Osteoblast (primary cell): ENCODE results near the gene TNFRSF25. TPM values are rescaled to one million over a fixed set of nuclear protein-coding genes. Genes with fewer than 3 reads are reported as not detected.

Source experiments
- DNase-seq: peaks from one replicate; pipeline ENCODE4 v3.0.0; 2011; ENCODE audit warnings: low spot score, mixed read lengths; ENCODE audit not compliant: insufficient read length; ENCODE audit errors: missing footprints
- H2AFZ ChIP-seq: 2 replicates; pipeline ENCODE4 v1.6.0; 2011; ENCODE audit warnings: mild to moderate bottlenecking, low read length
- H3K27ac ChIP-seq: 2 replicates; pipeline ENCODE4 v1.5.1; 2011; ENCODE audit warnings: mild to moderate bottlenecking, low read depth, low read length, moderate library complexity
- H3K27me3 ChIP-seq: 2 replicates; pipeline ENCODE4 v1.6.0; 2012; ENCODE audit warnings: mild to moderate bottlenecking, control low read depth, inconsistent platforms, low read length, moderate library complexity; ENCODE audit not compliant: insufficient read depth
- H3K36me3 ChIP-seq: 2 replicates; pipeline ENCODE4 v1.5.1; 2011; ENCODE audit warnings: mild to moderate bottlenecking, low read length, control low read depth, moderate library complexity; ENCODE audit not compliant: insufficient read depth
- H3K4me1 ChIP-seq: 2 replicates; pipeline ENCODE4 v1.5.1; 2011; ENCODE audit warnings: mild to moderate bottlenecking, low read length, control low read depth, moderate library complexity; ENCODE audit not compliant: insufficient read depth
- H3K4me2 ChIP-seq: 2 replicates; pipeline ENCODE4 v1.6.0; 2011; ENCODE audit warnings: mild to moderate bottlenecking, low read length; ENCODE audit not compliant: insufficient read depth
- H3K4me3 ChIP-seq: fragments of 200-600 bp; sonication (generic); 3 replicates; pipeline ENCODE4 v1.5.1; 2012; ENCODE audit warnings: mild to moderate bottlenecking, low read length, inconsistent platforms; ENCODE audit not compliant: insufficient read depth
- H3K79me2 ChIP-seq: 2 replicates; pipeline ENCODE4 v1.6.0; 2012; ENCODE audit warnings: mild to moderate bottlenecking, low read length, control low read depth, inconsistent platforms; ENCODE audit not compliant: insufficient read depth
- H3K9me3 ChIP-seq: 2 replicates; pipeline ENCODE4 v1.5.1; 2011; ENCODE audit warnings: low read depth, low read length, control low read depth
- H4K20me1 ChIP-seq: 2 replicates; pipeline ENCODE4 v1.6.0; 2012; ENCODE audit warnings: mild to moderate bottlenecking, low read length, control low read depth; ENCODE audit not compliant: insufficient read depth
- CTCF ChIP-seq: IDR thresholded peaks from 2 replicates; pipeline ENCODE4 v1.5.1; 2011; ENCODE audit warnings: mild to moderate bottlenecking, low read depth, low read length, moderate library complexity; ENCODE audit errors: extremely low read depth
- total RNA-seq: library from RNA; depleted of rRNA; stranded (reverse); fragments of >200 nt; gene quantifications from 2 replicates; pipeline ENCODE4 v1.2.3, GENCODE V29; 2012

The TNFRSF25 gene
- total RNA-seq, 1 donor, result 3.3 TPM

- no peaks in the 10 kb centered on the region for H3K9me3 ChIP-seq
- no peaks in the 10 kb centered on the region for H3K36me3 ChIP-seq
- H3K27me3 ChIP-seq, result no peaks in the 10 kb centered on the region
- no peak for TF ChIP-seq CTCF
- peaks cover 17% of the 10 kb centered on the region for H4K20me1 ChIP-seq
- H3K79me2 ChIP-seq, result peaks cover 3% of the 10 kb centered on the region
- H3K4me1 ChIP-seq, result peaks cover 34% of the 10 kb centered on the region
- peak within 1 kb of the TSS; percentile 97 for H3K4me2 ChIP-seq
- DNase-seq, result peak; percentile 94
- peak within 1 kb of the TSS; percentile 92 for H3K4me3 ChIP-seq
- peak within 1 kb of the TSS; percentile 80 for H2AFZ ChIP-seq
- peak within 1 kb of the TSS; percentile 70 for H3K27ac ChIP-seq
Observed at GRCh38 chr1:6491480-6491962, 25.5 kb upstream of the TNFRSF25 start, which contains the start of gene PLEKHG5. PLEKHG5 (minus strand) TSS chr1:6491667; CDS start chr1:6477571, 14,096 bp downstream.

DNA sequence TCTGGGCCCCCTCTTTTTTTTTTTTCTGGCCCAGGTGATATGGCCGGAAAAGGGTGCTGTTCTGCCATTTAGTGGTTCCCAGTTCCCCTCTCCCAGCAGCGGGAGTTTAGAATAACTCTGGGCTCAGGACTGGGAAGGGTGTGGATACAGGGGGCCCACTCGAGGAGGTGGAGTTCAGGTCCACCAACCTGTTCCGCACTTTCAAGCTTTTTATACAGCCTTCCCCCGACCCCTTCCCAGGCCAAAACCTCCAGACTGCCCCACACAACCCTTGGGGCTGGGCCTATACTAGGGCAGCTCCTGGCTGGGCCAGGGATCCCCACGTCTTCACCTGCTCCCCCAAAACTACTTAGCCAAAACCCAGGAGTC is 25.1 kb upstream of the TNFRSF25 start:
- Histone ChIP-seq H3K36me3 (no peaks in the 10 kb centered on the region), H3K27ac (peak overlapping the region; percentile 70), H3K4me1 (peaks cover 33% of the 10 kb centered on the region), H2AFZ (peak overlapping the region; percentile 80), H3K27me3 (no peaks in the 10 kb centered on the region), H3K79me2 (peaks cover 3% of the 10 kb centered on the region), H3K4me3 (peak overlapping the region; percentile 92), H3K9me3 (no peaks in the 10 kb centered on the region), H3K4me2 (peak overlapping the region; percentile 97), H4K20me1 (peaks cover 20% of the 10 kb centered on the region)
- no peak for TF ChIP-seq CTCF
- DNase-seq, result no peak

GRCh38 chr1:6490181-6491080 is 24.5 kb upstream of the TNFRSF25 start:
- Histone ChIP-seq H2AFZ (peak overlapping the region; percentile 80), H3K9me3 (no peaks in the 10 kb centered on the region), H3K4me3 (peak overlapping the region; percentile 92), H4K20me1 (peaks cover 20% of the 10 kb centered on the region), H3K36me3 (no peaks in the 10 kb centered on the region), H3K27ac (peak overlapping the region; percentile 70), H3K4me2 (peak overlapping the region; percentile 97), H3K79me2 (peaks cover 3% of the 10 kb centered on the region), H3K4me1 (peaks cover 27% of the 10 kb centered on the region), H3K27me3 (peaks cover 3% of the 10 kb centered on the region)
- no peak for TF ChIP-seq CTCF
- DNase-seq, result peak; percentile 99

DNA sequence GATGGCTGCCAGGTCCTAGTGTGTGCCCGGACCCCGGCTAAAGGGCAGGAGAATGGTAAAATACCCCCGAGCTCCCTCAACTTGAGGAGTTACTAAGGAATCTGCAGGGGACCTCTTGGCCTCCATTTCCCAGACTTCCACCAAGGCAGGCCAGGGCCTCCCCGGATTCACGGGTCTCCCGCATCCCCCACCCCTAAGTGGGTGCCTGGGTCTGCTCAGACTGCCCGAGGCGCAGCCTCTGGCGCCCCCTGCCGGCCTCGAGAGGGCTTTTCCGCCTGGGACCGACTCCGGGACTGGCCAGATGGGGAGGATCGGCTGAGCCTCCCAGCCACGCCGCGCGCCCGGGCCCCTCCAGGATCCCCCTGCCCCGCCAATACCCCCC is 23.8 kb upstream of the TNFRSF25 start:
- no peaks in the 10 kb centered on the region for H3K36me3 ChIP-seq
- DNase-seq, result peak; percentile 100
- H3K4me3 ChIP-seq, result peak overlapping the region; percentile 92
- H3K79me2 ChIP-seq, result peaks cover 3% of the 10 kb centered on the region
- no peaks in the 10 kb centered on the region for H3K9me3 ChIP-seq
- peak overlapping the region; percentile 97 for H3K4me2 ChIP-seq
- peaks cover 3% of the 10 kb centered on the region for H3K27me3 ChIP-seq
- peak overlapping the region; percentile 70 for H3K27ac ChIP-seq
- H2AFZ ChIP-seq, result peak overlapping the region; percentile 80
- peak; percentile 79 for TF ChIP-seq CTCF
- peaks cover 22% of the 10 kb centered on the region for H4K20me1 ChIP-seq
- peaks cover 26% of the 10 kb centered on the region for H3K4me1 ChIP-seq
